ENCODE measurements around the gene SLC29A4. TPM values are rescaled to one million over a fixed set of nuclear protein-coding genes. Genes with fewer than 3 reads are reported as not detected.

SLC29A4 gene
- 29.0 TPM for polyA plus RNA-seq (2013, experiment 1 of 2)
- polyA plus RNA-seq (2013, experiment 2 of 2): 28.9 TPM

GRCh38 chr7:5282543-5283316 lies at the start of gene SLC29A4:
TSS of gene SLC29A4 (plus strand) at chr7:5282943. CDS start at chr7:5287817, 4,874 bp downstream.
- H3K23ac ChIP-seq (ENCODE audit: low read depth, low read length, poor library complexity): no peak within 1 kb of the TSS
- H3K14ac ChIP-seq (ENCODE audit: low read length): peak within 1 kb of the TSS; percentile 31
- H3K36me3 ChIP-seq (replicated peaks in 1 of 2; ENCODE audit: control insufficient read depth in 2 of 2, insufficient read depth in 2 of 2, low read length in 2 of 2): peaks cover 0 to 9% of the 10 kb centered on the region in 2 donors
- H3K4me2 ChIP-seq (ENCODE audit: insufficient read depth, low read length, poor library complexity, severe bottlenecking): peak within 1 kb of the TSS; percentile 86
- H2BK120ac ChIP-seq (ENCODE audit: low read depth, low read length): no peak within 1 kb of the TSS
- H2BK12ac ChIP-seq (ENCODE audit: low read length): no peak within 1 kb of the TSS
- peaks cover 0 to 2% (median 0%) of the 10 kb centered on the region in 3 experiments for H3K27me3 ChIP-seq (ENCODE audit: control insufficient read depth in 3 of 3, insufficient read depth in 3 of 3, low read depth in 1 of 3, low read length in 3 of 3)
- H3K4me3 ChIP-seq (ENCODE audit: low read length in 2 of 2): peak within 1 kb of the TSS; percentile 70 to 78
- peaks cover 3 to 8% of the 10 kb centered on the region in 2 donors for H3K4me1 ChIP-seq (ENCODE audit: control insufficient read depth in 2 of 2, insufficient read depth in 1 of 2, low read depth in 1 of 2, low read length in 2 of 2)
- DNase-seq (ENCODE audit: low spot score): no peak
- peak within 1 kb of the TSS; percentile 83 for H2AFZ ChIP-seq (ENCODE audit: low read length)
- H3K4ac ChIP-seq (ENCODE audit: low read length): no peak within 1 kb of the TSS
- H2AK5ac ChIP-seq (ENCODE audit: low read depth, low read length): peak within 1 kb of the TSS; percentile 96
- no peaks in the 10 kb centered on the region for H3K9me3 ChIP-seq (replicated peaks in 1 of 2; ENCODE audit: control insufficient read depth in 2 of 2, insufficient read depth in 1 of 2, low read depth in 1 of 2, low read length in 2 of 2)
- H3K79me1 ChIP-seq (ENCODE audit: low read depth, low read length): peaks cover 4% of the 10 kb centered on the region
- peak within 1 kb of the TSS; percentile 87 for H3K18ac ChIP-seq (ENCODE audit: low read length)
- H3K9ac ChIP-seq (ENCODE audit: low read depth, low read length, poor library complexity): peak within 1 kb of the TSS; percentile 84
- WGBS, 2 donors (ENCODE audit: extremely low coverage in 2 of 2, insufficient read length in 2 of 2, insufficient replicate concordance in 1 of 2): no CpG with 5 or more reads among the region's 69 CpGs
- no peak within 1 kb of the TSS for H2BK5ac ChIP-seq (ENCODE audit: low read length)
- peak within 1 kb of the TSS; percentile 67 for H2BK15ac ChIP-seq (ENCODE audit: low read length)
- no peak within 1 kb of the TSS for H4K91ac ChIP-seq (ENCODE audit: low read depth, low read length, poor library complexity)
- no peak within 1 kb of the TSS for H3K27ac ChIP-seq (replicated peaks; ENCODE audit: low read length)
- no peak within 1 kb of the TSS for H4K8ac ChIP-seq (ENCODE audit: low read depth, low read length)

- Histone ChIP-seq H2BK15ac (ENCODE audit: low read length) (no peak overlapping the region), H3K4me1 (ENCODE audit: control insufficient read depth in 2 of 2, insufficient read depth in 1 of 2, low read depth in 1 of 2, low read length in 2 of 2) (peaks cover 0 to 4% of the 10 kb centered on the region in 2 donors), H3K79me1 (ENCODE audit: low read depth, low read length) (no peaks in the 10 kb centered on the region), H3K9me3 (replicated peaks in 1 of 2; ENCODE audit: control insufficient read depth in 2 of 2, insufficient read depth in 1 of 2, low read depth in 1 of 2, low read length in 2 of 2) (no peaks in the 10 kb centered on the region), H3K27me3 (ENCODE audit: control insufficient read depth in 3 of 3, insufficient read depth in 3 of 3, low read depth in 1 of 3, low read length in 3 of 3) (no peaks in the 10 kb centered on the region), H3K27ac (replicated peaks; ENCODE audit: low read length) (no peak overlapping the region), H3K18ac (ENCODE audit: low read length) (no peak overlapping the region), H3K23ac (ENCODE audit: low read depth, low read length, poor library complexity) (no peak overlapping the region), H4K91ac (ENCODE audit: low read depth, low read length, poor library complexity) (no peak overlapping the region), H2AFZ (ENCODE audit: low read length) (no peak overlapping the region), H3K4ac (ENCODE audit: low read length) (no peak overlapping the region), H3K4me2 (ENCODE audit: insufficient read depth, low read length, poor library complexity, severe bottlenecking) (no peak overlapping the region), H3K9ac (ENCODE audit: low read depth, low read length, poor library complexity) (no peak overlapping the region), H2BK5ac (ENCODE audit: low read length) (no peak overlapping the region), H3K36me3 (replicated peaks in 1 of 2; ENCODE audit: control insufficient read depth in 2 of 2, insufficient read depth in 2 of 2, low read length in 2 of 2) (peaks cover 16 to 33% of the 10 kb centered on the region in 2 donors), H2AK5ac (ENCODE audit: low read depth, low read length) (no peak overlapping the region), H2BK12ac (ENCODE audit: low read length) (no peak overlapping the region), H4K8ac (ENCODE audit: low read depth, low read length) (no peak overlapping the region), H3K14ac (ENCODE audit: low read length) (peak overlapping the region; percentile 12), H2BK120ac (ENCODE audit: low read depth, low read length) (no peak overlapping the region), H3K4me3 (ENCODE audit: low read length in 2 of 2) (no peak overlapping the region)
- no peak for DNase-seq (ENCODE audit: low spot score)
- no CpG with 5 or more reads among the region's 26 CpGs for WGBS, 2 donors (ENCODE audit: extremely low coverage in 2 of 2, insufficient read length in 2 of 2, insufficient replicate concordance in 1 of 2)
Observed at GRCh38 chr7:5234852-5235831, 47.6 kb upstream of the SLC29A4 start.

DNA sequence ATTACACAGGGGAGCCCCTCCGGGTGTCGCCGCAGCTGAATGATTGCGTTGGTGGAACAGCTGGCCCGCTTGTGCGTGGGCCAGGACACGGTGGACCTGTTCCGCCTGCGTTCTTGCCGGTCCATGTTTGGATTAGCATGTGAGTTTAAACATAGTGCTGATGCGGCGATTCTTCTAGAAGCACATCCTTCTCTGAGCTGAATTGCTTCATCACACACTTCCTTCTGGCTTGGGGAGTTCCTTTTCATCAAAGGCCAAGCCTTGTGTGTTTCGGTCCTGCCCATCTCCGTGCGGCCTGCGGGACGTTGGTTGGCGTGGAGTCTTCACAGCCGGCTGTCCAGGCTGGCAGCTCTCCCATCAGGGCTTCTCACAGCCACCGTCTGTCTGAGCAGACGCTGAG lies 45.5 kb upstream of the SLC29A4 start:
- Histone ChIP-seq H2BK120ac (ENCODE audit: low read depth, low read length) (no peak overlapping the region), H4K91ac (ENCODE audit: low read depth, low read length, poor library complexity) (no peak overlapping the region), H3K23ac (ENCODE audit: low read depth, low read length, poor library complexity) (no peak overlapping the region), H3K4ac (ENCODE audit: low read length) (no peak overlapping the region), H3K9ac (ENCODE audit: low read depth, low read length, poor library complexity) (no peak overlapping the region), H3K79me1 (ENCODE audit: low read depth, low read length) (no peaks in the 10 kb centered on the region), H2BK12ac (ENCODE audit: low read length) (no peak overlapping the region), H3K27me3 (ENCODE audit: control insufficient read depth in 3 of 3, insufficient read depth in 3 of 3, low read depth in 1 of 3, low read length in 3 of 3) (peaks cover 0 to 11% (median 6%) of the 10 kb centered on the region in 3 experiments), H3K4me1 (ENCODE audit: control insufficient read depth in 2 of 2, insufficient read depth in 1 of 2, low read depth in 1 of 2, low read length in 2 of 2) (peaks cover 6 to 7% of the 10 kb centered on the region in 2 donors), H2BK15ac (ENCODE audit: low read length) (no peak overlapping the region), H3K4me3 (ENCODE audit: low read length in 2 of 2) (no peak overlapping the region), H3K4me2 (ENCODE audit: insufficient read depth, low read length, poor library complexity, severe bottlenecking) (no peak overlapping the region), H3K18ac (ENCODE audit: low read length) (no peak overlapping the region), H2AK5ac (ENCODE audit: low read depth, low read length) (no peak overlapping the region), H3K27ac (replicated peaks; ENCODE audit: low read length) (no peak overlapping the region), H2BK5ac (ENCODE audit: low read length) (no peak overlapping the region), H3K14ac (ENCODE audit: low read length) (no peak overlapping the region), H4K8ac (ENCODE audit: low read depth, low read length) (no peak overlapping the region), H3K36me3 (replicated peaks in 1 of 2; ENCODE audit: control insufficient read depth in 2 of 2, insufficient read depth in 2 of 2, low read length in 2 of 2) (peaks cover 4 to 11% of the 10 kb centered on the region in 2 donors), H2AFZ (ENCODE audit: low read length) (peak overlapping the region; percentile 6), H3K9me3 (replicated peaks in 1 of 2; ENCODE audit: control insufficient read depth in 2 of 2, insufficient read depth in 1 of 2, low read depth in 1 of 2, low read length in 2 of 2) (no peaks in the 10 kb centered on the region)
- WGBS, 2 donors (ENCODE audit: extremely low coverage in 2 of 2, insufficient read length in 2 of 2, insufficient replicate concordance in 1 of 2): no CpG with 5 or more reads among the region's 21 CpGs
- DNase-seq (ENCODE audit: low spot score): no peak
